ENCODE data around the gene ZNF480. TPM values are rescaled to one million over a fixed set of nuclear protein-coding genes. Genes with fewer than 3 reads are reported as not detected.
"Not testable (repeated sequence)": the region's sequence is repeated elsewhere in the genome, so short reads cannot be mapped to it uniquely, and the experiment has no call there.

ZNF480 gene
- total RNA-seq: 1 to 10 TPM; 3.7 to 7.1 (median 5.3) TPM
- long read RNA-seq, full-length matches to known transcripts: 2 of 2 reads
- long read RNA-seq, partial matches to known transcripts: 0 of 2 reads
- long read RNA-seq, other reads (novel, unspliced or antisense): 0 of 2 reads

DNA sequence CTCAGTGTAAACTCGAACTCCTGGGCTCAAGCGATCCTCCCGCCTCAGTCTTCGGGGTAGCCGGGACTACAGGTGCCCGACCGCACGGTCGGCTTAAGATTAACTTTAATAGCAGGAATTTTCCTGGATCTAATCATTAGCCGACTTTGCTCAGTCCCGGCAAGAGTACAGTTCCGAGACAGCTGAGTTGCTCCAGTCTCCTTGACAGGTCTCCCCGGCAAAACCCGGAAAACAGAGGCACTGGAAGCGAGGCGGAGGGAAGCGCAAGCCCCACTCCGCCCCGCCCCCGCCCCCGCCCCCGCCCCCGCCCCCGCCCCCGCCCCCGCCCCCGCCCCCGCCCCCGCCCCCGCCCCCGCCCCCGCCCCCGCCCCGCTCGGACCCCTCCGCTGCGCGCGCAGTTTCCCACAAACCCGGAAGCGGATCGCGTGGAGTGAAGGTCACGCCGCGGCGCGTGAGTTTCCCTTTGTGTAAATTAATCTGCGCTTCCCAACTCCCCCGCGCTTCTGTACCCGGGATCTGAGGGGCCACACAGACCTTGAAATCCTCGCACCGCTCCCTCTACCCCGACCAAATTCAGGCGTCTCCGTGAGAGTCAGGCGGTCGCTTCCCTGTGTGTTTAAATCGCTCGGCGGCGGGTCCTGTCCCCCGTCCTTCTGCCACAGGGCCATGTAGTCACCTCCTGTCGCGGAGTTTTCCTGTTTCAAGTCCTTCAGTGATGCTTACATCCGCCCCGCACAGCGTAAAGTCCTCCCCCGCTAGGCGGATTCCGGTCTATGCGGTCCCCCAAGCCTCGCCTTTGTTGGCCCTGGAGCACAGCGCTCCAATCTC is at the start of gene ZNF480:
ZNF480 (plus strand) TSS at position 397 of the 828 bp plus-strand sequence. CDS start 3,244 bp downstream, outside the sequence.
- peak within 1 kb of the TSS; percentile 62 to 85 (median 67) for H3K27ac ChIP-seq
- intact Hi-C loops (cut with DNase I): no loop called here
- DNase-seq (peak; percentile 89 to 91 (median 89)), ATAC-seq (peak; percentile 89 to 92 (median 90))
- H3K4me3 ChIP-seq: peak within 1 kb of the TSS; percentile 72 to 93 (median 90)
- peaks cover 0 to 11% (median 3%) of the 10 kb centered on the region in 4 donors for H3K36me3 ChIP-seq
- TF ChIP-seq POLR2A (IDR thresholded peaks at IDR 0.05): peak; percentile 51
- TF ChIP-seq, protein P1, sequence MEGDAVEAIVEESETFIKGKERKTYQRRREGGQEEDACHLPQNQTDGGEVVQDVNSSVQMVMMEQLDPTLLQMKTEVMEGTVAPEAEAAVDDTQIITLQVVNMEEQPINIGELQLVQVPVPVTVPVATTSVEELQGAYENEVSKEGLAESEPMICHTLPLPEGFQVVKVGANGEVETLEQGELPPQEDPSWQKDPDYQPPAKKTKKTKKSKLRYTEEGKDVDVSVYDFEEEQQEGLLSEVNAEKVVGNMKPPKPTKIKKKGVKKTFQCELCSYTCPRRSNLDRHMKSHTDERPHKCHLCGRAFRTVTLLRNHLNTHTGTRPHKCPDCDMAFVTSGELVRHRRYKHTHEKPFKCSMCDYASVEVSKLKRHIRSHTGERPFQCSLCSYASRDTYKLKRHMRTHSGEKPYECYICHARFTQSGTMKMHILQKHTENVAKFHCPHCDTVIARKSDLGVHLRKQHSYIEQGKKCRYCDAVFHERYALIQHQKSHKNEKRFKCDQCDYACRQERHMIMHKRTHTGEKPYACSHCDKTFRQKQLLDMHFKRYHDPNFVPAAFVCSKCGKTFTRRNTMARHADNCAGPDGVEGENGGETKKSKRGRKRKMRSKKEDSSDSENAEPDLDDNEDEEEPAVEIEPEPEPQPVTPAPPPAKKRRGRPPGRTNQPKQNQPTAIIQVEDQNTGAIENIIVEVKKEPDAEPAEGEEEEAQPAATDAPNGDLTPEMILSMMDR (IDR thresholded peaks at IDR 0.05): peak in 1 of 4 donors; percentile 17
- no peaks in the 10 kb centered on the region for H3K27me3 ChIP-seq
- peaks cover 0 to 5% (median 0%) of the 10 kb centered on the region in 4 donors for H3K9me3 ChIP-seq
- under 1% methylated on average over 39 of the region's 75 CpGs for WGBS (ENCODE audit: insufficient coverage, low coverage, low lambda C conversion rate, missing lambda C conversion rate)
- H3K4me1 ChIP-seq: peaks cover 0 to 6% (median 2%) of the 10 kb centered on the region in 4 donors

DNA sequence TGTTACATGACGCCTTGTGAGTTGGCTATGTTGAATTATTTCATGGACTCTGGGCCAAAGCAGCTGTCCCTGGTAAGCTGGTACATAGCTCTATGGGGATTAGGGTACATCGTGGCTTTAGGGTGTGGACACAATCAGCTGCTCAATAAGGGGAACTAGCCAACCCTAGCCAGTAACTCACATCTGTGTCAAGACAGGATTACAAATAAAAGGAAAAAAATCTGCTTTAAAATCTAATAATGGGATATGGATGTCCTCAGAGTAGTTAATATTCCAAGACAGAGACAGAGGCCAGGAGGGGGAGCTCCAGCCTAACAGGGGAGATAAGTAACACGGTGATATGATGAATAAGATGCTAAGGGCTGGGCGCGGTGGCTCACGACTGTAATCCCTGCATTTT is 48.7 kb upstream of the ZNF480 start:
- no peaks in the 10 kb centered on the region for H3K36me3 ChIP-seq
- H3K4me1 ChIP-seq: no peaks in the 10 kb centered on the region
- no peak overlapping the region for H3K4me3 ChIP-seq
- DNase-seq: peak in 2 of 3 donors; percentile 43 to 51
- peak; percentile 39 to 79 (median 56) for ATAC-seq
- H3K27me3 ChIP-seq: no peaks in the 10 kb centered on the region
- intact Hi-C loops (cut with DNase I): no loop called here
- H3K27ac ChIP-seq: no peak overlapping the region
- TF ChIP-seq POLR2A (IDR thresholded peaks at IDR 0.05): no peak
- TF ChIP-seq, protein P1 (IDR thresholded peaks at IDR 0.05): peak; percentile 40 to 45 (median 44)
- 2% methylated on average over 6 of the region's 6 CpGs for WGBS (ENCODE audit: insufficient coverage, low coverage, low lambda C conversion rate, missing lambda C conversion rate)
- H3K9me3 ChIP-seq: no peaks in the 10 kb centered on the region

DNA sequence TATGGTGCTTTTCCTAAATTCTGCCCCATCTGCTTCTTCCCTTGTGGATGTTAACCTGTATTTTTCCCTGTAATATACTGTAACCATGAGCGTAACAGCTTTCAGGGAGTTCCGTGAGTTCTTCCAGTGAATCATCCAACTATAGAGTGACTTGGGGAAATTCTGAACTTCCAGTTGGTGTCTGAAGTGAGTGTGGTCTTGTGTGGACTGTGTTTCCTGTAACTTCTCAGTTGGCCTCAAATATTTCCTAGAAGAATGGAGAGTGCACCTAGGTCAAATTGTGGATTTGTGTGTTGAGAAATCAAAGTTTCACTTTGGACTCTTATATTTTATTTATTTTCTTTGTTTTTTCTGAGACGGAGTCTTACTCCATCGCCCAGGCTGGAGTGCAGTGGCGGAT is 38.5 kb upstream of the ZNF480 start:
- no peak overlapping the region for H3K4me3 ChIP-seq
- WGBS (ENCODE audit: insufficient coverage, low coverage, low lambda C conversion rate, missing lambda C conversion rate): 81% methylated on average over 3 of the region's 5 CpGs
- H3K27me3 ChIP-seq: no peaks in the 10 kb centered on the region
- H3K4me1 ChIP-seq: no peaks in the 10 kb centered on the region
- no peak overlapping the region for H3K27ac ChIP-seq
- no peak for TF ChIP-seq POLR2A (IDR thresholded peaks at IDR 0.05)
- TF ChIP-seq, protein P1 (IDR thresholded peaks at IDR 0.05): no peak
- no peak for DNase-seq
- H3K36me3 ChIP-seq: no peaks in the 10 kb centered on the region
- intact Hi-C loops (cut with DNase I): no loop called here
- ATAC-seq: no peak
- no peaks in the 10 kb centered on the region for H3K9me3 ChIP-seq

DNA sequence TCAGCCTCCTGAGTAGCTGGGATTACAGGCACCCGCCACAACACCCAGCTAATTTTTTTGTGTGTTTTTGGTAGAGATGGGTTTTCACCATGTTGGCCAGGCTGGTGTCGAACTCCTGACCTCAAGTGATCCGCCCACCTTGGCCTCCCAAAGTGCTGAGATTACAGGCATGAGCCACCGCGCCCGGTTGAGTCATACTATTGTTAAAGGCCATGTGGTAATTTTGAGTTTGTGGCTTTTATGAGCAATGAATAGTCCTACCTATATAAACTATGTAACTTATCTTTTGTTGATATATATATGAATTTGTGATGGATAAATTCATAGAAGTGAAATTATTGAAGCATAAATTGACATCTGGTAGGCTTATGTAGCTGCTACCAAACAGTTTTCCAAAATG is 31.4 kb upstream of the ZNF480 start:
- H3K27ac ChIP-seq; intact Hi-C loops (cut with DNase I); H3K36me3 ChIP-seq; H3K4me1 ChIP-seq; H3K9me3 ChIP-seq; DNase-seq; H3K27me3 ChIP-seq; ATAC-seq; H3K4me3 ChIP-seq: not testable (repeated sequence)
- WGBS (ENCODE audit: insufficient coverage, low coverage, low lambda C conversion rate, missing lambda C conversion rate): 90% methylated on average over 5 of the region's 6 CpGs
